ENCODE results near the gene TOMM6.
A peak's percentile ranks its signal among the peaks of the same experiment; 100 is the strongest.

Gene TOMM6

GRCh38 chr6:41824571-41825569, 37.4 kb downstream of the TOMM6 start:
- Mint-ChIP-seq H3K27ac (no peak overlapping the region), H3K27me3 (ENCODE audit: low read depth) (no peaks in the 10 kb centered on the region), H3K4me1 (no peaks in the 10 kb centered on the region), H3K4me3 (no peak overlapping the region), H3K36me3 (ENCODE audit: low read depth) (no peaks in the 10 kb centered on the region), H3K9me3 (no peaks in the 10 kb centered on the region)
- TF ChIP-seq, protein P1, sequence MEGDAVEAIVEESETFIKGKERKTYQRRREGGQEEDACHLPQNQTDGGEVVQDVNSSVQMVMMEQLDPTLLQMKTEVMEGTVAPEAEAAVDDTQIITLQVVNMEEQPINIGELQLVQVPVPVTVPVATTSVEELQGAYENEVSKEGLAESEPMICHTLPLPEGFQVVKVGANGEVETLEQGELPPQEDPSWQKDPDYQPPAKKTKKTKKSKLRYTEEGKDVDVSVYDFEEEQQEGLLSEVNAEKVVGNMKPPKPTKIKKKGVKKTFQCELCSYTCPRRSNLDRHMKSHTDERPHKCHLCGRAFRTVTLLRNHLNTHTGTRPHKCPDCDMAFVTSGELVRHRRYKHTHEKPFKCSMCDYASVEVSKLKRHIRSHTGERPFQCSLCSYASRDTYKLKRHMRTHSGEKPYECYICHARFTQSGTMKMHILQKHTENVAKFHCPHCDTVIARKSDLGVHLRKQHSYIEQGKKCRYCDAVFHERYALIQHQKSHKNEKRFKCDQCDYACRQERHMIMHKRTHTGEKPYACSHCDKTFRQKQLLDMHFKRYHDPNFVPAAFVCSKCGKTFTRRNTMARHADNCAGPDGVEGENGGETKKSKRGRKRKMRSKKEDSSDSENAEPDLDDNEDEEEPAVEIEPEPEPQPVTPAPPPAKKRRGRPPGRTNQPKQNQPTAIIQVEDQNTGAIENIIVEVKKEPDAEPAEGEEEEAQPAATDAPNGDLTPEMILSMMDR (IDR thresholded peaks at IDR 0.05; ENCODE audit: unreplicated experiment in 3 of 3): no peak

DNA sequence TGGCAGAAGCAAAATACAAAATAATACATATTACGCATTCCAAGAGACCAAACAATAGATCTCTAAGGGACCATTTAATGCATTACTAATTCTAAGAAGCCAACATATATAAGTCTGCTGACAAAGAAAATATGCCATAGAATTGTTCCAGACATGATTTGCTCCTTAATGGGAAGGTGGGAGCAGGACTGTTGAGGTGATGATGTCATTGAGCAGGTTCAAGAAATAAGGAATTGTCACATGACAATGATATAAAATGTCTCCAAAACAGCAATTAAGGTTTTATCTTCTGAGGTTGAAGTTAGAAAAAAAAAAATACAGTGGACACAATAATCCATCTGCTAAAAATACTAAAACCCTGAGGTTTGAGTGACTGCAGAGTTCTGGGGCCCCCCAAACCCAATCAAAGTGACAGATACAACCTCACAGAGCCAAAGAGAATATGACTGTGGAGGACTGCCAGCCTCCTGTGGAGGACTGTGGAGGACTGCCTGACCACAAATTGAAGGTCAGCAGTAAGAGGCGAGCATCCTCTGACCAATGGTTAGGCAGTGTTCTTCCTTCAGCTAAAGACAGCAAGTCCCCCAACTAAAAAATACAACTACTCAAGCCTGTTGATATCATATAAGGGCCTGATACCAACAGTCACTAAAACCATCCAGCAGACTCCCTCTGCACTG, 39.0 kb downstream of the TOMM6 start:
- Mint-ChIP-seq H3K27ac (no peak overlapping the region), H3K36me3 (ENCODE audit: low read depth) (peaks cover under 1% of the 10 kb centered on the region), H3K9me3 (no peaks in the 10 kb centered on the region), H3K27me3 (ENCODE audit: low read depth) (no peaks in the 10 kb centered on the region), H3K4me3 (no peak overlapping the region), H3K4me1 (no peaks in the 10 kb centered on the region)
- TF ChIP-seq, protein P1 (IDR thresholded peaks at IDR 0.05; ENCODE audit: unreplicated experiment in 3 of 3): no peak

DNA sequence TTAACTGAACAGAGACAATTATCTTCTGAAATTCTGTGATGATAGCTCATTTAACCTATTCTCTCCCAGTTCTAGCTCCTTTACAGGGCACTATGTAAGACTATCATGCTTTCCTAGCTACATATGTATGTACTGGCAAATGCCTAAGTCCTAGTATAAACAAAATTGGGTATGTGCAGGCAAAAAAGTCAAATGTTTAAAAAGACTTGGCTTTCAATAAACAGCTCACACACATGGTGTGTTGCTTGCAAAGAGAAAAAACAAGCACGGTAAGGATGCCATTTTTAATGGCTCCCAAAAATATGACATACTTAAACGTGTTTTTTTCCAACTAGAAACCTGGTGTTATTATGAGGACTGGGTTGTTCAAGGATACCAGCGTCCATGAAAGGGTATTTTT, 44.8 kb downstream of the TOMM6 start:
- Mint-ChIP-seq H3K4me1 (peaks cover 9% of the 10 kb centered on the region), H3K9me3 (no peaks in the 10 kb centered on the region), H3K27ac (no peak overlapping the region), H3K36me3 (ENCODE audit: low read depth) (peaks cover 4% of the 10 kb centered on the region), H3K27me3 (ENCODE audit: low read depth) (no peaks in the 10 kb centered on the region), H3K4me3 (no peak overlapping the region)
- TF ChIP-seq, protein P1 (IDR thresholded peaks at IDR 0.05; ENCODE audit: unreplicated experiment in 3 of 3): no peak

GRCh38 chr6:41836022-41836659, 48.6 kb downstream of the TOMM6 start:
- TF ChIP-seq, protein P1 (IDR thresholded peaks at IDR 0.05; ENCODE audit: unreplicated experiment in 3 of 3): no peak
- Mint-ChIP-seq H3K27me3 (ENCODE audit: low read depth) (no peaks in the 10 kb centered on the region), H3K9me3 (no peaks in the 10 kb centered on the region), H3K27ac (peak overlapping the region in 1 of 3 experiments; percentile 11), H3K36me3 (ENCODE audit: low read depth) (peaks cover 10% of the 10 kb centered on the region), H3K4me3 (no peak overlapping the region), H3K4me1 (peaks cover 9% of the 10 kb centered on the region)

DNA sequence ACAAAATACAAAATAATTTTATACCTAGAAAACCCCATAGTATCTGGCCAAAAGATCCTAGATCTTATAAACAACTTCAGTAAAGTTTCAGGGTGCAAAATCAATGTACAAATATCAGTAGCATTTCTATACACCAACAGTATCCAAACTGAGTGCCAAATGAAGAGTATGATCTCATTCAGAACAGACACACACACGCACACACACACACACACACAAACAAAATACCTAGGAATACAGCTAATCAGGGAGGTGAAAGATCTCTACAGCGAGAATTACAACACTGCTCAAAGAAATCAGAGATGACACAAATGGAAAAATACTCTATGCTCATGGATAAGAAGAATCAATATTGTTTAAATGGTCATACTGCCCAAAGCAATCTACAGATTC, 49.2 kb downstream of the TOMM6 start:
- Mint-ChIP-seq H3K27me3 (ENCODE audit: low read depth) (no peaks in the 10 kb centered on the region), H3K27ac (peak overlapping the region in 1 of 3 experiments; percentile 11), H3K4me3 (no peak overlapping the region), H3K4me1 (peaks cover 9% of the 10 kb centered on the region), H3K36me3 (ENCODE audit: low read depth) (peaks cover 11% of the 10 kb centered on the region), H3K9me3 (no peaks in the 10 kb centered on the region)
- TF ChIP-seq, protein P1 (IDR thresholded peaks at IDR 0.05; ENCODE audit: unreplicated experiment in 3 of 3): no peak

Measured in nephron (organoid).